Lower leg skin (tissue), 4 donors: ENCODE data around the gene ATG7. TPM values are rescaled to one million over a fixed set of nuclear protein-coding genes. Genes with fewer than 3 reads are reported as not detected.
"Not testable (repeated sequence)": the region's sequence is repeated elsewhere in the genome, so short reads cannot be mapped to it uniquely, and the experiment has no call there.

Experiments
- DNase-seq, 2 donors: peaks; one replicate each; pipeline ENCODE4 v3.0.0-alpha.2; 2019; ENCODE audit warnings: low spot score in 2 of 2
- H3K4me3 ChIP-seq: fragments of 200-600 bp; sonication (generic); 2 replicates; pipeline ENCODE4 v1.5.1; 2017; ENCODE audit warnings: mild to moderate bottlenecking, low read depth; ENCODE audit not compliant: poor library complexity, severe bottlenecking
- CTCF ChIP-seq, 3 donors: fragments of 450-650 bp; IDR thresholded peaks; one replicate each; pipeline ENCODE4 v1.5.1; 2016; ENCODE audit warnings: antibody characterized with exemption in 3 of 3, mild to moderate bottlenecking in 3 of 3, moderate library complexity in 2 of 3
- POLR2A ChIP-seq, 2 donors: fragments of 450-650 bp; IDR thresholded peaks; one replicate each; pipeline ENCODE4 v1.6.1; 2016 to 2017; ENCODE audit warnings: antibody characterized with exemption in 2 of 2, mild to moderate bottlenecking in 1 of 2, moderate library complexity in 1 of 2
- WGBS, 2 donors: methylation state at CpG; one replicate each; pipeline ENCODE4 v1.1.5; 2018; 5-methylcytosine and 5-hydroxymethylcytosine counted together
- intact Hi-C: fragments of 100-400 bp; cut with DNase I; formaldehyde crosslinking; loops from one replicate; pipeline ENCODE4 v1.15.0; 2023; ENCODE audit warnings: low total_unique reads
- total RNA-seq, 4 donors: library from RNA; depleted of rRNA; stranded (reverse); fragments of >200 nt; gene quantifications; one replicate each; pipeline ENCODE4 v1.1.0, GENCODE V29; 2016

ATG7 gene
- total RNA-seq, 4 donors from 2014 or later, result 38.8 to 110 (median 53.2) TPM

- no peak for TF ChIP-seq POLR2A (IDR thresholded peaks at IDR 0.05)
- TF ChIP-seq CTCF (IDR thresholded peaks at IDR 0.05), result no peak
- intact Hi-C loops, result no loop called here
- H3K4me3 ChIP-seq, result no peak overlapping the region
- 75 to 76% methylated on average over 4 of the region's 4 CpGs for WGBS, 2 donors
- no peak for DNase-seq
Observed at GRCh38 chr3:11400213-11400612, 128.0 kb downstream of the ATG7 start.

GRCh38 chr3:11401434-11401833 lies 129.2 kb downstream of the ATG7 start:
- no peak for DNase-seq
- intact Hi-C loops, result no loop called here
- no peak overlapping the region for H3K4me3 ChIP-seq
- TF ChIP-seq POLR2A (IDR thresholded peaks at IDR 0.05) (no peak), CTCF (IDR thresholded peaks at IDR 0.05) (no peak)
- 87 to 89% methylated on average over 1 of the region's 1 CpG for WGBS, 2 donors

GRCh38 chr3:11405323-11405722 lies 133.1 kb downstream of the ATG7 start:
- DNase-seq, result no peak
- no peak overlapping the region for H3K4me3 ChIP-seq
- TF ChIP-seq CTCF (IDR thresholded peaks at IDR 0.05) (no peak), POLR2A (IDR thresholded peaks at IDR 0.05) (no peak)
- intact Hi-C loops, result no loop called here
- WGBS, 2 donors, result 90 to 98% methylated on average over 2 of the region's 2 CpGs

GRCh38 chr3:11407644-11408043 lies 135.4 kb downstream of the ATG7 start:
- DNase-seq, result no peak
- TF ChIP-seq POLR2A (IDR thresholded peaks at IDR 0.05) (no peak), CTCF (IDR thresholded peaks at IDR 0.05) (no peak)
- no peak overlapping the region for H3K4me3 ChIP-seq
- intact Hi-C loops, result no loop called here
- WGBS, 2 donors, result 87 to 92% methylated on average over 1 of the region's 1 CpG

GRCh38 chr3:11408324-11408859 lies 136.2 kb downstream of the ATG7 start:
- DNase-seq, H3K4me3 ChIP-seq, intact Hi-C loops: not testable (repeated sequence)
- 97 to 98% methylated on average over 4 of the region's 4 CpGs for WGBS, 2 donors

GRCh38 chr3:11410564-11410963 lies 138.4 kb downstream of the ATG7 start:
- intact Hi-C loops, result no loop called here
- no peak for DNase-seq
- TF ChIP-seq POLR2A (IDR thresholded peaks at IDR 0.05) (no peak), CTCF (IDR thresholded peaks at IDR 0.05) (no peak)
- H3K4me3 ChIP-seq, result no peak overlapping the region
